A673 (cell line): Measurements from ENCODE around the gene TMPRSS13. TPM values are rescaled to one million over a fixed set of nuclear protein-coding genes. Genes with fewer than 3 reads are reported as not detected.
"Not testable (repeated sequence)": the region's sequence is repeated elsewhere in the genome, so short reads cannot be mapped to it uniquely, and the experiment has no call there.

Experiments used
- BruUV-seq: library from RNA; stranded (reverse); fragments of 400-500 nt; replicated peaks from 2 replicates; lab custom pipeline; 2021; lab: Mats Ljungman, UMichigan
- CTCF ChIA-PET: fragments of 300-600 bp; sonication (Branson Sonifier 250); formaldehyde crosslinking; loops from one replicate; lab custom pipeline; 2022; ENCODE audit warnings: antibody characterized with exemption; lab: Charles Lee
- POLR2A ChIA-PET: fragments of 300-600 bp; sonication (Branson Sonifier 250); formaldehyde crosslinking; loops from one replicate; lab custom pipeline; 2022; ENCODE audit warnings: antibody characterized with exemption; ENCODE audit not compliant: low non-redundant PET; lab: Charles Lee
- DNase-seq: peaks from one replicate; pipeline ENCODE4 v3.0.0-alpha.2; 2015; ENCODE audit warnings: low spot score
- H3K27ac ChIP-seq: fragments of 200-600 bp; sonication (generic); 2 replicates; pipeline ENCODE4 v1.5.1; 2016; ENCODE audit warnings: mixed run types, low read depth, mild to moderate bottlenecking, mixed read lengths, antibody characterized with exemption, low read length; ENCODE audit not compliant: poor library complexity, severe bottlenecking
- H3K27me3 ChIP-seq: fragments of 200-600 bp; sonication (generic); replicated peaks from 2 replicates; pipeline ENCODE4 v1.6.1; 2017; ENCODE audit warnings: mixed run types, low read depth, mild to moderate bottlenecking, mixed read lengths, antibody characterized with exemption, low read length; ENCODE audit not compliant: insufficient read depth, poor library complexity
- H3K36me3 ChIP-seq: fragments of 200-600 bp; sonication (generic); 2 replicates; pipeline ENCODE4 v1.6.1; 2016; ENCODE audit warnings: mixed run types, mild to moderate bottlenecking, mixed read lengths, antibody characterized with exemption, low read length; ENCODE audit not compliant: insufficient read depth, poor library complexity, severe bottlenecking
- H3K4me1 ChIP-seq: fragments of 200-600 bp; sonication (generic); 2 replicates; pipeline ENCODE4 v1.6.1; 2017; ENCODE audit warnings: mixed run types, mild to moderate bottlenecking, mixed read lengths, antibody characterized with exemption, low read length; ENCODE audit not compliant: insufficient read depth, poor library complexity, severe bottlenecking
- H3K4me3 ChIP-seq: fragments of 200-600 bp; sonication (generic); 2 replicates; pipeline ENCODE4 v1.5.1; 2016; ENCODE audit warnings: low read depth, mixed run types, mild to moderate bottlenecking, mixed read lengths, low read length; ENCODE audit not compliant: poor library complexity, severe bottlenecking
- H3K9me3 ChIP-seq: fragments of 200-600 bp; sonication (generic); 2 replicates; pipeline ENCODE4 v1.6.1; 2016; ENCODE audit warnings: mixed run types, low read depth, mild to moderate bottlenecking, mixed read lengths, antibody characterized with exemption, low read length; ENCODE audit not compliant: poor library complexity, severe bottlenecking
- CTCF ChIP-seq: fragments of 300-800, 200-600 bp; sonication (generic); conservative IDR thresholded peaks from 2 replicates; pipeline ENCODE4 v1.5.1; 2017; ENCODE audit warnings: low read depth, mild to moderate bottlenecking, antibody characterized with exemption, low read length, moderate library complexity, mixed read lengths
- EZH2 ChIP-seq: fragments of 200-600 bp; sonication (generic); IDR thresholded peaks from 2 replicates; pipeline ENCODE4 v1.6.1; 2017; ENCODE audit warnings: borderline replicate concordance, low read depth, mild to moderate bottlenecking, mixed read lengths, antibody characterized with exemption, low read length; ENCODE audit not compliant: poor library complexity, severe bottlenecking
- intact Hi-C: fragments of 100-400 bp; cut with micrococcal nuclease; formaldehyde crosslinking; loops from one replicate; pipeline ENCODE4 v1.10.0; 2022; ENCODE audit not compliant: unreplicated experiment
- total RNA-seq: library from RNA; stranded (reverse); gene quantifications from 2 replicates; pipeline ENCODE4 v1.2.3, GENCODE V29; 2021

The TMPRSS13 gene
- total RNA-seq, 1 experiment from 2014 or later = not detected

GRCh38 chr11:117868815-117869561, 60.2 kb downstream of the TMPRSS13 start:
- CTCF ChIA-PET = no interaction called here
- no peaks in the 10 kb centered on the region for H3K27me3 ChIP-seq
- H3K9me3 ChIP-seq = no peaks in the 10 kb centered on the region
- no peak overlapping the region for H3K4me3 ChIP-seq
- no peak for TF ChIP-seq CTCF
- TF ChIP-seq EZH2 = no peak
- DNase-seq = no peak
- H3K27ac ChIP-seq = no peak overlapping the region
- H3K4me1 ChIP-seq = no peaks in the 10 kb centered on the region
- H3K36me3 ChIP-seq = no peaks in the 10 kb centered on the region
- intact Hi-C loops = no loop called here
- POLR2A ChIA-PET = no interaction called here
- BruUV-seq = no TSS peak

- intact Hi-C loops = no loop called here
- Histone ChIP-seq H3K27me3 (no peaks in the 10 kb centered on the region), H3K36me3 (no peaks in the 10 kb centered on the region), H3K27ac (no peak overlapping the region), H3K4me3 (no peak overlapping the region), H3K9me3 (no peaks in the 10 kb centered on the region), H3K4me1 (no peaks in the 10 kb centered on the region)
- no TSS peak for BruUV-seq
- no peak for TF ChIP-seq CTCF
- no peak for TF ChIP-seq EZH2
- no peak for DNase-seq
- CTCF ChIA-PET = no interaction called here
- POLR2A ChIA-PET = no interaction called here
Observed at GRCh38 chr11:117868088-117868487, 61.1 kb downstream of the TMPRSS13 start.

GRCh38 chr11:117866526-117866925, 62.7 kb downstream of the TMPRSS13 start:
- CTCF ChIA-PET = no interaction called here
- Histone ChIP-seq H3K36me3 (no peaks in the 10 kb centered on the region), H3K27ac (no peak overlapping the region), H3K4me1 (peaks cover 5% of the 10 kb centered on the region), H3K27me3 (no peaks in the 10 kb centered on the region), H3K9me3 (no peaks in the 10 kb centered on the region), H3K4me3 (no peak overlapping the region)
- no peak for TF ChIP-seq EZH2
- TF ChIP-seq CTCF = no peak
- DNase-seq = no peak
- intact Hi-C loops = no loop called here
- BruUV-seq = no TSS peak
- POLR2A ChIA-PET = no interaction called here

- POLR2A ChIA-PET, H3K36me3 ChIP-seq, CTCF ChIA-PET, H3K27ac ChIP-seq, H3K9me3 ChIP-seq, H3K4me1 ChIP-seq, DNase-seq, intact Hi-C loops, H3K4me3 ChIP-seq, H3K27me3 ChIP-seq, BruUV-seq: not testable (repeated sequence)
Observed at GRCh38 chr11:117865546-117865945, 63.7 kb downstream of the TMPRSS13 start.
